Measurements from ENCODE around the gene ST6GALNAC4. TPM values are rescaled to one million over a fixed set of nuclear protein-coding genes. Genes with fewer than 3 reads are reported as not detected.

ST6GALNAC4 gene
- total RNA-seq, 1 donor from 2014 or later = 28.3 TPM

DNA sequence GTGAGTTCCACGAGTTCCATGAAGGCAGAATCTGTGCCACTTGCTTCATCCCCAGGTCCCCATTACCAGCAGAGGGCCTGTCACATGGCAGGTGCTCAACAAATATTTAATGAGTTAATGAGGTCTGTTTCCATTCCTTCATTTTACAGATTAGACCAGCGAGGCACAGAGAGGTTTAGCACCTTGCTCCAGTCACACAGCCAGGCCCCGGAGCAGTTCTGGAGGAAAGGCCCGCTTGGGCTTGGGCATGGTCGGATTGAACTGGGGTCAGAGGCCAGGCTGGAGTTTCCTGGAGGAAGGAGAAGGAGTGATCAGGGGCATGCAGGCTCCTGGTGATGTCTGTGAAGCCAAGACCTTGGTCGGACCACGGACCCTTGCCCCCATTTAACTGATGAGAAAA, 4.0 kb upstream of the ST6GALNAC4 start:
- Mint-ChIP-seq H3K9me3 (no peaks in the 10 kb centered on the region), H3K27ac (peak overlapping the region; percentile 10), H3K27me3 (peaks cover 16% of the 10 kb centered on the region), H3K4me1 (peaks cover 28% of the 10 kb centered on the region), H3K4me3 (no peak overlapping the region), H3K36me3 (ENCODE audit: low read depth) (peaks cover 1% of the 10 kb centered on the region)
- intact Hi-C loops (cut with micrococcal nuclease) = loop anchor here (1.0 to 5.0 kb wide), 3 partner anchors 53 to 330 kb away; partner anchors contain the start of gene TOR2A
- DNase-seq = no peak

DNA sequence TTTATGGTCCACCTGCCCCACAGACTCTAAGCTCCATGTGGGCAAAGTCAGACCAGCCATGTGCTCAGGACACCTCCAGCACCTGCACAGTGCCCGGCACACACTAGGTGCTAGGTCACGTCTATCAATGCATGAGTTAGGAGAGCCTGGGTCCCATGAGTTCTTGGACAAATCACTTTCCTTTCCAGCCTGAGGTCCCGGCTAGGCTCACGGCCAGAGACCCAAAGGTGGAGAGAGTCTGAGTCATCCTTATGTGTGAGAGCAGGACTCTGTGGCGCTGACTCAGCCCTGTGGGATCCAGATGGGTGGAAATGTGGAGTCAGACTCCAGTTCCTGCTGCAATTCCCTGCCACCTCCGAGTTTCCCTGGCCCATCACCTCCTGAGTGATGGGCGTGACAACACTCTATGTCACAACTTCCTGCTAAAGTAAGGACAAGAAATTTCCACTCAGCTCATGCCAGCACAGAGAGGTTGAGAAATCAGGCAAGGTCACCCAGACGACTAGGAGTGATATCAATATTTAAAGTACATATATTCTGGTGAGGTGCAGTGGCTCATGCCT, 2.5 kb upstream of the ST6GALNAC4 start:
- Mint-ChIP-seq H3K36me3 (ENCODE audit: low read depth) (peaks cover 2% of the 10 kb centered on the region), H3K27ac (peak overlapping the region; percentile 79), H3K27me3 (peaks cover 11% of the 10 kb centered on the region), H3K4me1 (peaks cover 36% of the 10 kb centered on the region), H3K9me3 (no peaks in the 10 kb centered on the region), H3K4me3 (no peak overlapping the region)
- DNase-seq = no peak
- intact Hi-C loops (cut with micrococcal nuclease) = loop anchor here (5.0 kb wide), 2 partner anchors 132 to 307 kb away; partner anchors contain the start of genes CDK9 and STXBP1

GRCh38 chr9:127918183-127919107, 1.6 kb upstream of the ST6GALNAC4 start:
- H3K4me3 Mint-ChIP-seq = peak overlapping the region; percentile 38
- H3K9me3 Mint-ChIP-seq = no peaks in the 10 kb centered on the region
- DNase-seq = peak; percentile 71
- intact Hi-C loops (cut with micrococcal nuclease) = loop anchor here (5.0 kb wide), 2 partner anchors 131 to 306 kb away; partner anchors contain the start of genes CDK9 and STXBP1
- peaks cover 39% of the 10 kb centered on the region for H3K4me1 Mint-ChIP-seq
- H3K27ac Mint-ChIP-seq = peak overlapping the region; percentile 79
- H3K27me3 Mint-ChIP-seq = peaks cover 7% of the 10 kb centered on the region
- H3K36me3 Mint-ChIP-seq (ENCODE audit: low read depth) = peaks cover 8% of the 10 kb centered on the region

- peaks cover 4% of the 10 kb centered on the region for H3K27me3 Mint-ChIP-seq
- peak; percentile 61 for DNase-seq
- intact Hi-C loops (cut with micrococcal nuclease) = loop anchor here (1.0 to 5.0 kb wide), 4 partner anchors 12 to 305 kb away; partner anchors contain the start of genes CDK9, ST6GALNAC6 and STXBP1
- peak overlapping the region; percentile 25 for H3K27ac Mint-ChIP-seq
- peaks cover 44% of the 10 kb centered on the region for H3K4me1 Mint-ChIP-seq
- no peak overlapping the region for H3K4me3 Mint-ChIP-seq
- no peaks in the 10 kb centered on the region for H3K9me3 Mint-ChIP-seq
- peaks cover 13% of the 10 kb centered on the region for H3K36me3 Mint-ChIP-seq (ENCODE audit: low read depth)
Observed at GRCh38 chr9:127917603-127918002, 762 bp upstream of the ST6GALNAC4 start.

DNA sequence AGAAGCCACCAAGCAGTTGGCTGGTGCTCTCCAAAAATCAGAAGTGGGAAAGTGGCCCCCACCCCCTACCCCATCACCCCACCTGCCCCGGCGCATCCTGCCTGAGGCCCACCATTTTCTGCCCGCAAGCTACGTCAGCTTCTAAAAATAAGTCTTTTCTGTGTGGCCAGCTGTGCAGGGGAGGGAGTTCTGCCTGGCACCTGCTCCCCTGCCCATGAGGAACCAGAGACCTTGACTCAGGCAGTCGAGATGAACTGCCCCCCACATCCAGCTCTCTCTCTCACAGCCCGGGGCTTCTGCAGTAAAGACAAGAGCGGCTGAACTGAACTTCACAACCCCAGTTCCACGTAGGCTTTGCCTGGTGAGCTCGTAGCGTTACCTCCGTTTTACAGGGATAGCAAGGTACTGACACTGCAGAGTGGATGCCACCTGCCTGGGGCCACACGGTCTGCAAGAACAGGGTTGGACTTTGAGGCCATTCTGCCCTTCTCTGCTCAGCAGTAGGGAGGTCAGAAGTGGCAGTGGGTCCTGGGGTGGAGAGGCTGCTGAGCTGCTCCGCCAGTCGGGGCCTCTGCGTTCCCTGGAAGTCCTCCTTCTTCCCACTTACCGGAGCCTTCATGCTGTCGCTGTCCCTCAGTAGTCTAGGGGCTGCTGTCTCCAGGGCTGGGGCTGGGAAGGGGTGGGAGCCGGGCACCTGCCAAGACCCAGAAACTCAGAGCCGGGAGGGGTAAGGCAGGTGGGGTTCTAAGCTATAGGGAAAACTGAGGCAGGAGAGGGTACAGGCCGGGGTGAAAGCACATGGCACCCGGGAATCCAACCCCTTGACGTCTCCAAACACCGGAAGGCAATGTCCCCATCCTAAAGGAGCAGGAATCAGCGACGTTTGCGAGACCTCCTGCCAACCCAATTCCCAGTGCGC, 781 bp downstream of the ST6GALNAC4 start:
- peaks cover 48% of the 10 kb centered on the region for H3K4me1 Mint-ChIP-seq
- H3K36me3 Mint-ChIP-seq (ENCODE audit: low read depth) = peaks cover 20% of the 10 kb centered on the region
- DNase-seq = peak; percentile 78
- no peaks in the 10 kb centered on the region for H3K27me3 Mint-ChIP-seq
- H3K4me3 Mint-ChIP-seq = peak overlapping the region; percentile 86
- no peaks in the 10 kb centered on the region for H3K9me3 Mint-ChIP-seq
- peak overlapping the region; percentile 87 for H3K27ac Mint-ChIP-seq
- intact Hi-C loops (cut with micrococcal nuclease) = loop anchor here (5.0 kb wide), 2 partner anchors 129 to 304 kb away; partner anchors contain the start of genes CDK9 and STXBP1

GRCh38 chr9:127915325-127915752, 1.5 kb downstream of the ST6GALNAC4 start:
- H3K9me3 Mint-ChIP-seq = no peaks in the 10 kb centered on the region
- peak; percentile 65 for DNase-seq
- H3K4me3 Mint-ChIP-seq = peak overlapping the region; percentile 86
- peaks cover 54% of the 10 kb centered on the region for H3K4me1 Mint-ChIP-seq
- peak overlapping the region; percentile 72 for H3K27ac Mint-ChIP-seq
- peaks cover 25% of the 10 kb centered on the region for H3K36me3 Mint-ChIP-seq (ENCODE audit: low read depth)
- intact Hi-C loops (cut with micrococcal nuclease) = loop anchor here (5.0 kb wide), 2 partner anchors 128 to 303 kb away; partner anchors contain the start of genes CDK9 and STXBP1
- no peaks in the 10 kb centered on the region for H3K27me3 Mint-ChIP-seq

DNA sequence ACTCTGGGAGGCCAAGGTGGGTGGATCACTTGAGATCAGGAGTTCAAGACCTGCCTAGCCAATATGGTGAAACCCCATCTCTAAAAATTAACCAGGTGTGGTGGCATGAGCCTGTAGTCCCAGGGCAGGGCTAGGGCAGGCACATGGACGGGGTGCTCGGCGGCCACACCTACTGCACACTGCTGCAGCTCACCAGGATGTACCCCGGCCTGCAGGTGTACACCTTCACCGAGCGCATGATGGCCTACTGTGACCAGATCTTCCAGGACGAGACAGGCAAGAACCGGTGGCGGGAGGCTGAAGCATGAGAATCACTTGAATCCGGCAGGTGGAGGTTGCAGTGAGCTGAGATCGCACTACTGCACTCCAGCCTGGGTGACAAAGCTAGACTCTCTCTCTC, 3.2 kb downstream of the ST6GALNAC4 start:
- Mint-ChIP-seq H3K27me3 (no peaks in the 10 kb centered on the region), H3K36me3 (ENCODE audit: low read depth) (peaks cover 25% of the 10 kb centered on the region), H3K27ac (peak overlapping the region; percentile 11), H3K4me1 (peaks cover 45% of the 10 kb centered on the region), H3K4me3 (no peak overlapping the region), H3K9me3 (no peaks in the 10 kb centered on the region)
- DNase-seq = no peak
- intact Hi-C loops (cut with micrococcal nuclease) = no loop called here

- intact Hi-C loops (cut with micrococcal nuclease) = no loop called here
- peak overlapping the region; percentile 63 for H3K27ac Mint-ChIP-seq
- peaks cover 39% of the 10 kb centered on the region for H3K4me1 Mint-ChIP-seq
- peaks cover 25% of the 10 kb centered on the region for H3K36me3 Mint-ChIP-seq (ENCODE audit: low read depth)
- no peak overlapping the region for H3K4me3 Mint-ChIP-seq
- H3K9me3 Mint-ChIP-seq = no peaks in the 10 kb centered on the region
- no peaks in the 10 kb centered on the region for H3K27me3 Mint-ChIP-seq
- no peak for DNase-seq
Observed at GRCh38 chr9:127912882-127913281, 4.0 kb downstream of the ST6GALNAC4 start.

GRCh38 chr9:127912296-127912695, 4.5 kb downstream of the ST6GALNAC4 start:
- intact Hi-C loops (cut with micrococcal nuclease) = no loop called here
- Mint-ChIP-seq H3K9me3 (no peaks in the 10 kb centered on the region), H3K36me3 (ENCODE audit: low read depth) (peaks cover 25% of the 10 kb centered on the region), H3K4me3 (no peak overlapping the region), H3K4me1 (peaks cover 38% of the 10 kb centered on the region), H3K27ac (peak overlapping the region; percentile 96), H3K27me3 (no peaks in the 10 kb centered on the region)
- DNase-seq = no peak

- intact Hi-C loops (cut with micrococcal nuclease) = no loop called here
Observed at GRCh38 chr9:127910613-127911205, 6.1 kb downstream of the ST6GALNAC4 start.

GRCh38 chr9:127909839-127910273, 7.0 kb downstream of the ST6GALNAC4 start:
- Mint-ChIP-seq H3K27me3 (no peaks in the 10 kb centered on the region), H3K4me3 (no peak overlapping the region), H3K9me3 (no peaks in the 10 kb centered on the region), H3K27ac (no peak overlapping the region), H3K4me1 (peaks cover 45% of the 10 kb centered on the region), H3K36me3 (ENCODE audit: low read depth) (peaks cover 23% of the 10 kb centered on the region)
- intact Hi-C loops (cut with micrococcal nuclease) = no loop called here
- no peak for DNase-seq

More at GRCh38 chr9:127910613-127911205, 6.1 kb downstream of the ST6GALNAC4 start:
- H3K9me3 Mint-ChIP-seq = no peaks in the 10 kb centered on the region
- peaks cover 23% of the 10 kb centered on the region for H3K36me3 Mint-ChIP-seq (ENCODE audit: low read depth)
- peaks cover 45% of the 10 kb centered on the region for H3K4me1 Mint-ChIP-seq
- peak overlapping the region; percentile 61 for H3K4me3 Mint-ChIP-seq
- no peaks in the 10 kb centered on the region for H3K27me3 Mint-ChIP-seq
- DNase-seq = peak; percentile 76
- H3K27ac Mint-ChIP-seq = peak overlapping the region; percentile 96

DNA sequence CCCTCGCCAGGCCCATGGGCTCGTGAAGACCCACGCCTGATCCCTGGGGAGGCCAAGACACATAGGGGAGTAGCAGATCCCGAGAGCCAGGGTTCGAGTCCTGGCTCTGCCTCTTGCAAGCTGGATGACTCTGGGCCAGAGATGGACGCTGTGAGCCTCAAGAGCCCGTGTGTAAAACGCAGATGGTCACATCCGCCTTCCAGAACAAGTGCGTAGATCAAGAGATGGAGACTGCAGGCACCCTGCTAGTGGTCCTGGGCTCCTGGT, 8.2 kb downstream of the ST6GALNAC4 start:
- Mint-ChIP-seq H3K9me3 (no peaks in the 10 kb centered on the region), H3K36me3 (ENCODE audit: low read depth) (peaks cover 21% of the 10 kb centered on the region), H3K27ac (no peak overlapping the region), H3K27me3 (no peaks in the 10 kb centered on the region), H3K4me3 (no peak overlapping the region), H3K4me1 (peaks cover 51% of the 10 kb centered on the region)
- no peak for DNase-seq
- intact Hi-C loops (cut with micrococcal nuclease) = no loop called here
